ENCODE results near the gene ZCWPW1.
"Not testable (repeated sequence)": the region's sequence is repeated elsewhere in the genome, so short reads cannot be mapped to it uniquely, and the experiment has no call there.

The ZCWPW1 gene

DNA sequence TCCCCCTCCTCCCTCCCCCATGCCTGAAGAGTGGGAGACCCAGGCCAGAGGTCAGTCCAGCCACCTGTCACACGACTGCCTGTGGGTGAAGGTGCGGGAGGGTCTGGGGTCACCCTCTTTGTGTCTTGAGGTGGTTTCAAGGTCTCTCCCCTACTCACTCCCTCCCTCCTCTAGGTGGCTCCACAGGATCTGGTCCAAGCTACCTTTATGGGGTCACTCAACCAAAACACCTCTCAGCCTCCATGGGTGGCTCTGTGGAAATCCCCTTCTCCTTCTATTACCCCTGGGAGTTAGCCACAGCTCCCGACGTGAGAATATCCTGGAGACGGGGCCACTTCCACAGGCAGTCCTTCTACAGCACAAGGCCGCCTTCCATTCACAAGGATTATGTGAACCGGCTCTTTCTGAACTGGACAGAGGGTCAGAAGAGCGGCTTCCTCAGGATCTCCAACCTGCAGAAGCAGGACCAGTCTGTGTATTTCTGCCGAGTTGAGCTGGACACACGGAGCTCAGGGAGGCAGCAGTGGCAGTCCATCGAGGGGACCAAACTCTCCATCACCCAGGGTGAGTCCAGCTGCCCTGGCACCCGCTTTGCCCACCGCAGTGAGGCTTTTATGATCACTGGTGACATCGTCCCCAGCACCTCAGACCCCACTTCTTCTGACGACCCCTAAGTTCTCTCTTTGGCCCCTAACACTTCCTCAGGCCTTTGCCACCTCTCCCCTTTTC lies 54.5 kb downstream of the ZCWPW1 start:
- not testable (repeated sequence) for DNase-seq (ENCODE audit: low read depth in 1 of 2, low spot score in 1 of 2)

DNA sequence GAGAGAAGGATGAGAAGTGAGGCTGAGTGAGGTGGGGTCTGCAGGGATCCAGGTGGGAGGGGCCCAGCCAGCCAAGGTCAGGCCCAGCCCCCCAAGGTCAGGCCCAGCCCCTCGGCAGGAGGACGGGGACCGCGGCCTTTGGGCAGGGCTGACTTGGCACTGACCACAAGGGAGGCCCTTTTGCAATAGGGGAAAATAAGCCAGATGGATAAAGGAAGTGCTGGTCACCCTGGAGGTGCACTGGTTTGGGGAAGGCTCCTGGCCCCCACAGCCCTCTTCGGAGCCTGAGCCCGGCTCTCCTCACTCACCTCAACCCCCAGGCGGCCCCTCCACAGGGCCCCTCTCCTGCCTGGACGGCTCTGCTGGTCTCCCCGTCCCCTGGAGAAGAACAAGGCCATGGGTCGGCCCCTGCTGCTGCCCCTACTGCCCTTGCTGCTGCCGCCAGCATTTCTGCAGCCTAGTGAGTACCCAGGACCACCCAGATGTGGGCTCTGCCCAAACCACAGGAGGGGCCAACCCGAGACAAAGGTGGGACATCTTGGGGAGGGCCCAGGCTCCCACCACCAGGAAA lies 55.2 kb downstream of the ZCWPW1 start, which contains the start of gene PILRA:
Gene PILRA (plus strand): TSS at position 227 of the 571 bp plus-strand sequence. CDS start 170 bp downstream, at position 397.
- DNase-seq (ENCODE audit: low read depth in 1 of 2, low spot score in 1 of 2) = no peak

DNA sequence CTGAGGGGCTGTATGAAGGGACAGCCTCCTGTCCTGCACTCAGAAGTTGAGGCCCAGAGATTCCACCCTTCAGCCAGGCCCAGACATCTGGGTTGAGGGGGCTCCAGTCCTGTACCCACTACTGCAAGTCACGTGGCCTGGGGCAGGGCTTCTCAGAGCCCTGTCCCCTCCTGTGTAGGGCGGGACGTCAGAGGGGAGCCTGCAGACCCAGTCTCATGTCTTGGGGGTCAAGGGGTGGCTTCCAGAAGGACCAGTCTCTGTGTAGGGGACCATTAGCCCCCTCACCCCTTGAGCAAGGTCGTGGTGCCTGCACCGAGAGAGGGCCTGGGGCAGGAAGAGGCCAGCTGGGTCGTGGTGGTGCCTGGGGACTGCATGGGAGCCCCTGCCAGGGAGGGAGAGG lies 55.8 kb downstream of the ZCWPW1 start:
- DNase-seq (ENCODE audit: low read depth in 1 of 2, low spot score in 1 of 2) = no peak

DNA sequence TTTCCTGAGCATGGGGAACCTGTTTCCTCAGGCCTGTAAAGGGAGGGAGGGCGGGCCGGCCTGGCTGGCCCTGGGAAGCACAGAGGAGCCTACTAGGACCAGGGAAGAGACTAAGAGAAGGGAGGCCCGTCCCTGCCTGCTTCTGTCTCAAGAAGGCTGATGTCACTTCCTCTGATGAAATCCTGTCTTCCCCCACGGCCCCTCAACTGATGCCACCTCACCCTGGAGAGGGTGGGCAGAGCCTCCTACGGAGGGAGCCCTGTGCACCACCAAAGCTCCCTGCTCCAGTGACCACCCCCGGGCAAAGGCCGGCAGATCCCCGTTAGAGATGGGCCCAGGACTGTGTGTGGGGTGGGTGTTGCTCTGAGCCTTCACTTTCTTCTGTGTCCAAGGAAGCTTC lies 56.2 kb downstream of the ZCWPW1 start:
- no peak for DNase-seq (ENCODE audit: low read depth in 1 of 2, low spot score in 1 of 2)

DNA sequence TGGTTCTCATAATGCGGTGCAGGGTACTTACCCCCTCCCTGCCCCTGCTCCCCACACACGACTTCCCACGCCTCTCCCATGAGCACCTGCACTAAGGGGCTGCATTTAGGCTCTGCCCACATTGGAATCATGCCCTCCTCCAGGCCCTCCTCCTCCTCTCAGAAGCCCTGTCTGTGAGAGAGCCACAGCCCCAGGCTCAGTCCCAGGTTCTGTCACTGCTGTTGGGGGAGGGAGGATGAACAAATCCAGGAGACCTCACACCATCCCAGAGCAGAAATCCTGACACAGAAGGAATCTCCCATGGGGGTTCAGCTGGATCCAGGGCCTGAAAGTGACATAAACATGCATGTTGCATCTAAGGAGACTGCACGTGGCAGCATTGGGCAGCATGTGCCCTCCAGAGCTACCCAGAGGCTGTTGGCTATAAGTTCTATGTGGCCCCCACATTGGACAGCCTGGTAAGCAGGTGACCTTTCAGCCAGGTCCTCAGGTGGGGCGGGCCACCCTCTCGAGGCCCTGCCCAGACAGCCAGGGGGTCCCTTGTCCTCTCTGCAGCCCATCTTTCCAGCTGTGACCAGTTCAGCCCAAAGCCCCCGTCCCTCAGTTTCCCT lies 56.8 kb downstream of the ZCWPW1 start:
- no peak for DNase-seq (ENCODE audit: low read depth in 1 of 2, low spot score in 1 of 2)

DNA sequence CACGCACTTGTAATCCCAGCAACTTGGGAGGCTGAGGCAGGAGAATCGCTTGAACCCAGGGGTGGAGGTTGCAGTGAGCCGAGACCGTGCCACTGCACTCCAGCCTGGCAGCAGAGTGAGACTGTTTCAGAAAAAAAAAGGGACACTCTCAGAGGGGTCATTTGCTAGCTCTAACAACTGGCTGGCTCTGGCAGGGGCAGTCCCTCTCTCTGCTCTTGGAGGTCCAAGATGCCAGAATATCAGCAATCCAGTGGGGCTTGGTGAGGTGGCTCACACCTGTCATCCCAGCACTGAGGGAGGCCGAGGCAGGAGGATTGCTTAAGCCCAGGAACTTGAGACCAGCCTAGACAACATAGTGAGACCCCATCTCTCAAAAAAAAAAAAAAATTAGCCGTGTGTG lies 57.8 kb downstream of the ZCWPW1 start:
- no peak for DNase-seq (ENCODE audit: low read depth in 1 of 2, low spot score in 1 of 2)

DNA sequence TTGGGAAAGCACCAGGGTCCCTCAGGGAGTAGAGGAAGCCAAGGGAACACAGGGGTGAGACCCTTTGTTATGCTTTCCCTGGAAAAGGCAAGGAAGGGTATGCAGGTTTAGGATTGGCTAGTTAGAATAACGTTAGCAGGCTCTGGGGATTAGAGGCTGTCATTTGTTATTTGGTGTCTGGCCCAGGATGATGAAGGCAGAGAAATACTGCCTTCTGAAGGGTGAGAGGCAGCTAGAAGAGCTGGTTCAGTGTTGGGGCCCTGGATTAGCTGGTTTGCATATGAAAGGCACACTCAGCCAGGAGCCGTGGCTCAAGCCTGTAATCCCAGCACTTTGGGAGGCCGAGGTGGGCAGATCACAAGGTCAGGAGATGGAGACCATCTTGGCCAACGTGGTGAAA lies 58.2 kb downstream of the ZCWPW1 start:
- no peak for DNase-seq (ENCODE audit: low read depth in 1 of 2, low spot score in 1 of 2)

DNA sequence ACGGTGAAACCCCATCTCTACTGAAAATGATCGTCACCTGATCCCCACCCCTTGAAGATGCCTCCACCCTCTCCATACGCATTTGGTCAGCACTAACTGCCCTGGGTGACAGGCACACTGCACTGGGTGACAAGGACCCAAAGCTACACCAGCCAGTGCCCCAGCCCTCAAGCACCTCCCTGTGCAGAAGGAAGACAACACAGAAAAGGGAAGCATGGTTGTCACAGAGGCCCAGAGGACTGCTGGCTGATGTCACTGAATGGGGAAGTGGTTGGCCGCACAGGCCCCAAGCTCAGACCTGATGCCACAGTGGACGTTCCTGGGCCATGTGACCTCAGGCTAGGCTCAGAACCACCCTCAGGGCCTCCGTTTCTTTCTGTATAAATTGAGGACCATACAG lies 59.4 kb downstream of the ZCWPW1 start:
- no peak for DNase-seq (ENCODE audit: low read depth in 1 of 2, low spot score in 1 of 2)

DNA sequence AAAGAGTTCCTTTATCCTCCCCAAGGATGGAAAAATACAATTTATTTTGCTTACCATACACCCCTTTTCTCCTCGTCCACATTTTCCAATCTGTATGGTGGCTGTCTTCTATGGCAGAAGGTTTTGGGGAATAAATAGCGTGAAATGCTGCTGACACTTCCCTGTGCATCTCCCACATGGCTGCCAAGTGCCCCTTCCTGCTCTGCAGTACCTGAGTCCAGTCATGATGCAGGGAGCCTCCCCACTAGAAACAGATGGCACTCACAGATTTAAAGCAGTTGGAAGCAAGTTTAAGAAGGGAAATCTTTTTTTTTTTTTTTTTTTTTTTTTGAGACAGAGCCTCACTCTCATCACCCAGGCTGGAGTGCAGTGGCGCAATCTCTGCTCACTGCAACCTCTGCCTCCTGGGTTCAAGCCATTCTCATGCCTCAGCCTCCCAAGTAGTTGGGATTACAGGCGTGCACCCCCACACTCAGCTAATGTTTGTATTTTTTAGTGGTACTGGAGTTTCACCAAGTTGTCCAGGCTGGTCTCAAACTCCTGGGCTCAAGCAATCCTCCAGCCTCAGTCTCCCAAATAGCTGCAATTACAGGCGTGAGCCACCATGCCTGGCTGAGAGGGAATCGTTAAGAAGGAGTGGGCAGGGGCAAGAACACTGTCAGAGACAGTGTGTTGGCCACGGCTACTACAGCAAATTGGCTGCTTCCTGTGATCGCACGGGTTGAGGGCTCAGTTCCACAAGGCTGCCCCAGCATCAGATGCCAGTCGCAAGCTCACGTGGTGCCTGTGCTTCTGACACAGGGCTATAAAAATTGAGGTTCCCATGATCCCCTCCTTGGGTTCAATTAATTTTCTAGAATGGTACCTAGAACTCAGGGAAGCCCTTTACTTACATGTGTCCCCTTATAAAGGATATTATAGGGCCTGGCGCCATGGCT lies 60.6 kb downstream of the ZCWPW1 start:
- DNase-seq (ENCODE audit: low read depth in 1 of 2, low spot score in 1 of 2) = no peak

DNA sequence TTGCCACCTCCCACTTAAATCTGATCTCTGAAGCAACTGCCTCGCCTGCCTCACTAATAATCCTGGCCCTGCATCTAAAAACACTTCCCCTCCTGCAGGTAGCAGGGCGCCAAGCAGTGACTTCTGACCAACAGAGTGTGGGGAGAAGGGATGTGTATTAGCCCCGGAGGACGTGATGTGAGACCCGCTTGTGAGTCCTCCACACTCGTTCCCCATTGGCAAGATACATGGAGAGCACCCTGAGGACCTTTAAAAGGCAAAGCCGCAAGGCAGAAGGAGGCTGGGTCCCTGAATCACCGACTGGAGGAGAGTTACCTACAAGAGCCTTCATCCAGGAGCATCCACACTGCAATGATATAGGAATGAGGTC lies 61.3 kb downstream of the ZCWPW1 start:
- no peak for DNase-seq (ENCODE audit: low read depth in 1 of 2, low spot score in 1 of 2)

DNA sequence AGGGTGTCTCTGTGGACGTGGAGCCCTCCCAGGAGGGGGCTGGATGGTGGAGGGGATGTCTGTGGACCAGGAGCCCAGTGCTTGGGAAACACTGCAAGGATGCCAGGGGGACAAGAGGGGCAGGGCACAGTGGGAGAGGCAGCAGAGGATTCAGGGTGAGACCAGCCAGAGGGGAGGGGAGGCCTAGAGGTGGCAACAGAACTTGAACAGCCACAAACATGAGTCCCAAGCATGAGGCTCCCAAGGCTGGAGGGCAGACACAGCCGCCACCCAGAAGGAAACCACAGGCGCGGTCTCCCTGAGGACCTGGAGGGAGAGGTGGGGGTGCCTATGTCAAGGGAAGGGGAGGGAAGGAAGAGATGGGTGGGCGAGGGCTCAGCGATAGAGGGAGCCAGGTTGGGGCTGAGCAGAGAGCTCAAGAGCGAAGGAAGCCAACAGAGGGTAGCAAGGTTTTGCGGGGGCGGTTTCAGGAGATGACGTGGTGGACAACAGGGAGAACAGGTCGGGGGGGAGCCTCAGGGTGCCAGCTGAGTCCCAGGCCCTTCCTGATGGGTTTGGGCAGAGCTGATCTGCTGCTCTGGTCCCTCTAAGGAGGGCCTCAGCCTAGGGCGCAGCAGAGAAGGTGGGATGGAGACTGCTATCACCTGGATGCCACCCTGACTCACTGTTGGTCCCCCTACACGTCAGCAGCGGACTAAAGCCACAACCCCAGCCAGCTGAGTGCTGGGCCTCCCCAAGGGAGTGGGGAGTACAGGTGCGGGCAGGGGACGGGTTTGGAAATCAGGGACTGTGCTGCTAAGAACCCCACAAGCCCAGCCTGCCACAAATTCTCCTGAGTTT lies 61.9 kb downstream of the ZCWPW1 start:
- DNase-seq (ENCODE audit: low read depth in 1 of 2, low spot score in 1 of 2) = no peak

DNA sequence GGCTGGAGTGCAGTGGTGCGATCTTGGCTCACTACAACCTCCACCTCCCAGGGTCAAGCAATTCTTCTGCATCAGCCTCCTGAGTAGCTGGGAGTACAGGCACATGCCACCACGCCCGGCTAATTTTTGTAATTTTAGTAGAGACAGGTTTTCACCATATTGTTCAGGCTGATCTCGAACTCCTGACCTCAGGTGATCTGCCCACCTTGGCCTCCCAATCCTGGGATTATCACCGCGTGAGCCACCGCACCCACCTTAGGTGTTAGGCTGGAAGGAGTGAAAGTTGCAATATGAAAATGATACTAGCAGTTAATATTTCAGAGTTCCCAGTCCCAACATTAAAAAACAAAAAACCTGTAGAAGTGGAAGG lies 62.5 kb downstream of the ZCWPW1 start:
- DNase-seq (ENCODE audit: low read depth in 1 of 2, low spot score in 1 of 2) = not testable (repeated sequence)

DNA sequence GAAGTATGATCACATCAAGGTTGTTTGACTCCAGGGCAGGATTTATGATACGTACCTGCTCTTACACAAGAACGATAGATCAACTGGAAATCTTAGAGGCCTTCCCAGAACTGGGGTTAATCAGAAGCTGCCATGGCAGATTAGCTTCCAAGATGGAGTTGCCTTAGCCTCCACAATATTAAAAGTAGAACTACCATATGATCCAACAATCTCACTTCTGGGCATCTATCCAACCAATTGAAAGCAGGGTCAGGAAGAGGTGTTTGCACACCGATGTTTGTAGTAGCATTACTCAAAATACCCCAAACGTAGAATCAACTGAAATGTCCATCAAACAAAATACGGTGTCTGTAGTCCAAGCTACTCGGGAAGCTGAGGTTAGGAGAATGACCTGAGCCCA lies 64.0 kb downstream of the ZCWPW1 start:
- no peak for DNase-seq (ENCODE audit: low read depth in 1 of 2, low spot score in 1 of 2)

DNA sequence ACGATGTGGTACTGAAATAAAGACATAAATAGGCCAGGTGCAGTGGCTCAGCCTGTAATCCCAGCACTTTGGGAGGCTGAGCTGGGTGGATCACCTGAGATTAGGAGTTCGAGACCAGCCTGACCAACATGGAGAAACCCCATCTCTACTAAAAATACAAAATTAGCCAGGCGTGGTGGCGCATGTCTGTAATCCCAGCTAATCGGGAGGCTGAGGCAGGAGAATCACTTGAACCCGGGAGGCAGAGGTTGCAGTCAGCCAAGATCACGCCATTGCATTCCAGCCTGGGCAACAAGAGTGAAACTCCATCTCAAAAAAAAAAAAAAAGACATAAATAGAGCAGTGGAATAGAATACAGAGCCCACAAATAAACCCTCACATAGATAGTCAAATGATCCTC lies 64.7 kb downstream of the ZCWPW1 start:
- DNase-seq (ENCODE audit: low read depth in 1 of 2, low spot score in 1 of 2) = not testable (repeated sequence)

DNA sequence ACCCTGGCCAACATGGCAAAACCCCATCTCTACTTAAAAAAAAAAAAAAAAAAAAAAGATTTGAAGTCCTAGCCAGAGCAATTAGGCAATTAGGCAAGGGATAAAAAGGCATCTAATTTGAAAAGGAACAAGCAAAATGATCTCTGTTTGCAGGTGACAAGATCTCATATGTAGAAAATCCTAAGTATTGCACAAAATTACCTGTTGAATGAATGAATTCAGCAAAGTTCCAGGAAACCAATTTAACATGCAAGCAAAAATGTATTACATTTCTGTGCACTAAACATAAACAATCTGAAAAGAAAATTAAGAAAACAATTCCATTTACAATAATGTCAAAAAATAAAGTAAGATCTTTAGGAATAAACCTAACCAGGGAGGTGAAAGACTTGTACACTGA lies 65.4 kb downstream of the ZCWPW1 start:
- no peak for DNase-seq (ENCODE audit: low read depth in 1 of 2, low spot score in 1 of 2)

DNA sequence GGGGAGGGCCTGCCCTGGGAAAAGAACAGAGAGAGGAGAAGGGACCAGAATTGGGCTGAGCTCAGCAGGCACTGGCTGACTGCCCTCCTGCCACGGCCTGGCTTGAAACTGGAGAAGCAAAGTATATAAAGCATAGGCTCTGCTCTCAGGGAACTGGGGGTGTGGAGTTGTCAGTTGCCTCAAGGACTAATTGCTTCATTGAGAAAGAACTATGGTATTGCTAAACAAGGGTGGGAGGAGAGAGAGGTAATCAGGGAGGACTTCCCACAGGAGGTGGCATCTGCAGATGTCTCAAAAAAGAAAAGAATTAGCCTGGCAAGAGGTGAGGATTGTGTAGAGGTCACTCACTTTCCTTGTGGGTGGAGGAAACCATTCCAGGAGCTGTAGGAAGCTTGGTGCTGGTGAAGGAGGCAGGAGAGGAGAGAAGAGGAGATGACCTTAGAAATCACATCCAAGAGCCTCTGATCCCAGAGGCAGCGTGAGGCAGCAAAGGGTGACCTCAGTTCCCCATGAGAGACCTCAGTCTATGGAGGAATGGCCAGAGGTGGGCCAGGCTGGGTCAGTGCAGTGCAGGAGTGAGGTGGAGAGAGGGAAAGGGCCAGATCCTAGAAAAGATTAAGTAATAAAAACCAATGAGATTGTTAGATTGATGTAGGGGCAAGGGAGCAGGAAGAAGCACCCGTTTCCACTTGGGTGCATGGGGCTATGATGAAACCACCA lies 68.2 kb downstream of the ZCWPW1 start:
- no peak for DNase-seq (ENCODE audit: low read depth in 1 of 2, low spot score in 1 of 2)

DNA sequence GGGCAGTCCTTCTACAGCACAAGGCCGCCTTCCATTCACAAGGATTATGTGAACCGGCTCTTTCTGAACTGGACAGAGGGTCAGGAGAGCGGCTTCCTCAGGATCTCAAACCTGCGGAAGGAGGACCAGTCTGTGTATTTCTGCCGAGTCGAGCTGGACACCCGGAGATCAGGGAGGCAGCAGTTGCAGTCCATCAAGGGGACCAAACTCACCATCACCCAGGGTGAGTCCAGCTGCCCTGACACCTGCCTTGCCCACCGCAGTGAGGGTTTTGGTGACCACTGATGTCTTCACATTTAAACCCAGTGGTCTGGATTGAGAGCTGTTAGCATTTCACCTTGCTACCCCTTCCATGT lies 69.7 kb downstream of the ZCWPW1 start:
- DNase-seq (ENCODE audit: low read depth in 1 of 2, low spot score in 1 of 2) = no peak

DNA sequence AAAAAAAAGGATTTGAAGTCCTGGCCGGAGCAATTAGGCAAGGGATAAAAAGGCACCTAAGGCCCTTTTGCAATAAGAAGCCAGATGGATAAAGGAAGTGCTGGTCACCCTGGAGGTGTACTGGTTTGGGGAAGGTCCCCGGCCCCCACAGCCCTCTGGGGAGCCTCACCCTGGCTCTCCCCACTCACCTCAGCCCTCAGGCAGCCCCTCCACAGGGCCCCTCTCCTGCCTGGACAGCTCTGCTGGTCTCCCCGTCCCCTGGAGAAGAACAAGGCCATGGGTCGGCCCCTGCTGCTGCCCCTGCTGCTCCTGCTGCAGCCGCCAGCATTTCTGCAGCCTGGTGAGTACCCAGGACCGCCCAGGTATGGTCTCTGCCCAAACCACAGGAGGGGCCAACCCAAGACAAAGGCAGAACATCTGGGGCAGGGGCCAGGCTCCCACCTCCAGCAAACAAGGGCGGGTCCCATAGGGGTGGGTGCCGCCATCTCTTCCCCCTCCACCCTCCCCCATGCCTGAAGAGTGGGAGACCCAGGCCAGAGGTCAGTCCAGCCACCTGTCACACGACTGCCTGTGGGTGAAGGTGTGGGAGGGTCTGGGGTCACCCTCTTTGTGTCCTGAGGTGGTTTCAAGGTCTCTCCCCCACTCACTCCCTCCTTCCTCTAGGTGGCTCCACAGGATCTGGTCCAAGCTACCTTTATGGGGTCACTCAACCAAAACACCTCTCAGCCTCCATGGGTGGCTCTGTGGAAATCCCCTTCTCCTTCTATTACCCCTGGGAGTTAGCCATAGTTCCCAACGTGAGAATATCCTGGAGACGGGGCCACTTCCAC lies 70.3 kb downstream of the ZCWPW1 start, which contains the start of gene PILRB:
Gene PILRB (plus strand): TSS at position 91 of the 830 bp plus-strand sequence. CDS start 186 bp downstream, at position 277.
- DNase-seq (ENCODE audit: low read depth in 1 of 2, low spot score in 1 of 2) = no peak

DNA sequence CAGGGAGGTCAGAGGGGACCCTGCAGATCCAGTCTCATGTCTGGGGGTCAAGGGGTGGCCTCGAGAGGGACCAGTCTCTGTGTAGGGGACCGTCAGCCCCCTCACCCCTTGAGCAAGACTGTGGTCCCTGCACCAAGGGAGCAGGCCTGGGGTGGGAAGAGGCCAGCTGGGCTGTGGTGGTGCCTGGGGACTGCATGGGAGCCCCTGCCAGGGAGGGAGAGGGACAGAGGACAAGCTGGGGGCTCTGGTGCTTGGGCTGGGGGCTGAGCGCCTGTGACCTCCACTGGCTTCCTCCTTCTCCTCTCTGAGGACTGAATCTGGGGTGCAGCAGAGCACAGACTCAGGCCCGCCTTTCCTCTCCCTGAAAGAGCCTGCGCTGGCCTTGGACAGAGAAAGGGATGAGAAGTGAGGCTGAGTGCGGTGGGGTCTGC lies 71.4 kb downstream of the ZCWPW1 start:
- DNase-seq (ENCODE audit: low read depth in 1 of 2, low spot score in 1 of 2) = no peak

Measured in stimulated activated CD4-positive, alpha-beta T cell treated with anti-CD3 and anti-CD28 coated beads, Interleukin-15, amount 100 ng/mL, for 1 hour (primary cell).